Activated T-cell treated with anti-CD3 and anti-CD28 coated beads, Interleukin-2, amount 50 U/mL, for 48 hours (primary cell): ENCODE measurements around the gene NFIC.
"Not testable (repeated sequence)": the region's sequence is repeated elsewhere in the genome, so short reads cannot be mapped to it uniquely, and the experiment has no call there.

Experiments
- DNase-seq, 2 experiments: peaks; one replicate each; pipeline ENCODE4 v3.0.0-alpha.2; 2020

The NFIC gene

GRCh38 chr19:3338541-3339181, 27.7 kb upstream of the NFIC start:
- peak; percentile 44 to 49 for DNase-seq

DNA sequence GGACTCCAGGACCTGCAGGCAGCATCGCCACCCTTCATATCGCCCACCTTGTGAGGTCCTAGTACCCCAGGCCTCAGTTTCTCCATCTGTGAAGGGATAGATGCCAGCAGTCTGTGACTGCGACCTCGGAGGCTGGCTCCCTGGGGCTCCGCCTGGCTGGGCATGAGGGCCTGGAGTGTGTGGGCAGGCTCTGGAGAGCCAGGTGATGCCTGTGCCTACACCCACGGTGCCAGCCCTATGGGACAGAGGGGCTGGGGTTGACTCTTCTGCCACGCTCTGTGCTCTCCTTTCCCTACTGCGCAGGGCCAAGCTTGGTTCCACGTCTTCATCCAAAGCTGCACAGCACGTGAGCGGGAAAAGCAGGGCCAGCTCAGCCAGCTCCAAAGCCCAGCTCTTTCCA, 26.0 kb upstream of the NFIC start:
- DNase-seq = no peak

DNA sequence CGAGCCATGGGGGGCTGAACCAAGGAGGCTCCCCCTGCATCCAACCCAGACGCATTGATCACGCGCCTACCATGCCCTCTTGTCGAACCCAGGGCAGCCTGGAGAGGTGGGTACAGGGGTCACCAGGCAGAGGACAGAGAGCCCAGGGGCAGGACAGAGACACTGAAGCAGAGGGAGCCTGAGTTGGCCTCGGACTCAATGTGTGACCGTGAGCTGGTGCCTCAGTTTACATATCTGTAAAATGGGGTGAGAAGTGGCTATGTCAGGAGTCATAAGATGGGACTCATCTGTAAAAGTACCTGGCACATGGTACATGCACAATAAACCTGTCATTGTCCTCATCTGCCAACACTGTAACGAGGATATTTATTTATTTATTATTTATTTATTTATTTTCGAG, 24.1 kb upstream of the NFIC start:
- DNase-seq = no peak

DNA sequence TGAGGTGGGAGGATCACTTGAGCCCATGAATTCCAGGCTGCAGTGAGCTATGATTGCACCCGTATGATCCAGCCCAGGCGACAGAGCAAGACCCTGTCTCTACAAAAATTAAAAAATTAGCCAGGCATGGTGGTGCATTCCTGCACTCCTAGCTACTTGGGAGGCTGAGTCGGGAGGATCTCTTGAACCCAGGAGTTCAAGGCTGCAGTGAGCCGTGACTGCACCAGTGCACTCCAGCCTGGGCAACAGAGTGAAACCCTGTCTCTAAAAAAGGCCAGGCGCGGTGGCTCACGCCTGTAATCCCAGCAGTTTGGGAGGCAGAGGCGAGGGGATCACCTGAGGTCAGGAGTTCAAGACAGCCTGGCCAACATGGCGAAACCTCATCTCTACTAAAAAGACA, 23.4 kb upstream of the NFIC start:
- DNase-seq = not testable (repeated sequence)

- DNase-seq = peak; percentile 59 to 69
Measured at GRCh38 chr19:3343619-3344502, 22.5 kb upstream of the NFIC start.

GRCh38 chr19:3344608-3345598, 21.5 kb upstream of the NFIC start:
- DNase-seq = no peak

DNA sequence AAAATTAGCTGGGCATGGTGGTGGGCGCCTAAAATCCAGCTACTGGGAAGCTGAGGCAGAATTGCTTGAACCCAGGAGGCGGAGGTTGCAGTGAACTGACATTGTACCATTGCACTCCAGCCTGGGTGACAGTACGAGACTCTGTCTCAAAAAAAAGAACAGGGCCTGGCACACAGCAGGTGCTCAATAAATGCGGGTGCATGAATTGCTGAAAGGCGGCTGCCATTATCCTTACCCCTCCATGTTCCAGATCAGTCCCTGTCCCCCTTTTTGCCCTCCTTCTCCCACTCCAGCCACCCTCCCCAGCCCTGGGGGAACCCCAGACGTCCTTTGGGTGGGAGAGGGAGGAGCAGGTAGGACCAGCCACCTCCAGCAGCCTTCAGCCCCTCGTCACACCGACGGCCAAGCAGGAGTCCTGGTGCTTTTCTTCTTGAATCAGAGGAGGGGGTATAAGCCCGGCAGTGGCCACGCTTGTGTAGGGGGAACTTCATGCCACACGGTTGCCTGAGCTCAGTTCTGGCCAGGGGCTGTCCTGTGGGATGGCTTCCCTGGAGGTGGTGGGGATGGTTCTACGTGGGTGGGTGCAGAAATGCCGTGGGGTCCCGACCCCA, 20.4 kb upstream of the NFIC start:
- DNase-seq = no peak

DNA sequence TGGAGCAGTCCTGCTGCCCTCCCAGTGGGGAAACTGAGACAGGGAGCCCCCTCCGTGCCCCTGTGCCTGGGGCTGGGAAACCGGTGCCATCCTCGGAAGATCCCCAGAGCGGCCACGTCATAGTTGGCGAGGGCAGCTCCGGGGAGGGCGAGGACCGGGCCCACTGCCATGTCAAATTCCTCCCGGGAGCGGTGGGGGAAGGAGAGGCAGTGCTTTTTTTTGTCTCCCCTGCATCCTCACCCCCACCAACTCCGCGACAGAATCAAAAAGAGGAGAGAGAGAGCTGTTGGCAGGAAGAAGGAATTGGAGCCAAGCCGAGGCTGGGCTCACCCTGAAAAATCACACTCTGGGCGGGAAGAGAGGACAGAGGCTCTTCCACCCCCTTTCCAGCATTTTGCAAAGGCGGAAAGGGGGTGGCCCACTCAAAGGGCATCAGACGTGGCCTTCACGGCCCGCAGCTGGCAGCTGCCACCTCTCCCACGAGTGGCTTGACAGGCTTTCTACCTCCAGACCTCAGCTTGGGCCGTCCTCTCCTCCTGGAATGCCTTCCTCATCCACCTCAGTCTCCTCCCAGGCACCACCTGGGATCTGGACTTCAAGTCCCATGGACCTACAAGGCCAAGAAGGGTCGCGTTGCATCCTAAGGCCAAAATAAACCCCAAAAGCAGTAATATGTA, 19.6 kb upstream of the NFIC start:
- no peak for DNase-seq

DNA sequence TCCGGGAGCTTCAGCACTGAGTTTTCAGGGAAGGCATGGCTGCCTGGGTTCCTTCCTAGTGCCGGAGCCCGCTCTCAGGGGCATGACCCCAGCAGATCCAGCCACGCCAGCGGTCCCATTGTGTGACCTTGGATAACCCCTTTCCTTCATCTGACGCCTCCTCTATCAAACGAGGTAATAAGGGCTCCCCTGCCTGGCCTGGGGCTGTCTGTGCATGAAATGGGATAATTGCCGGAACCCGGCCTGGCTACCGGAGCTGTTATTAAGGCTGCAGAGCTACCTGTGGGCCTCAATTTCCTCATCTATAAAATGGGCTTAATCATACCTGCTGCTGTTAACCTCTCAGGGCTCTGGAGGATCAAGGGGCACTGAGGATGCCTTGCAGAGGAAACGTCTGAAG, 18.3 kb upstream of the NFIC start:
- no peak for DNase-seq

GRCh38 chr19:3348469-3348868, 17.9 kb upstream of the NFIC start:
- not testable (repeated sequence) for DNase-seq

DNA sequence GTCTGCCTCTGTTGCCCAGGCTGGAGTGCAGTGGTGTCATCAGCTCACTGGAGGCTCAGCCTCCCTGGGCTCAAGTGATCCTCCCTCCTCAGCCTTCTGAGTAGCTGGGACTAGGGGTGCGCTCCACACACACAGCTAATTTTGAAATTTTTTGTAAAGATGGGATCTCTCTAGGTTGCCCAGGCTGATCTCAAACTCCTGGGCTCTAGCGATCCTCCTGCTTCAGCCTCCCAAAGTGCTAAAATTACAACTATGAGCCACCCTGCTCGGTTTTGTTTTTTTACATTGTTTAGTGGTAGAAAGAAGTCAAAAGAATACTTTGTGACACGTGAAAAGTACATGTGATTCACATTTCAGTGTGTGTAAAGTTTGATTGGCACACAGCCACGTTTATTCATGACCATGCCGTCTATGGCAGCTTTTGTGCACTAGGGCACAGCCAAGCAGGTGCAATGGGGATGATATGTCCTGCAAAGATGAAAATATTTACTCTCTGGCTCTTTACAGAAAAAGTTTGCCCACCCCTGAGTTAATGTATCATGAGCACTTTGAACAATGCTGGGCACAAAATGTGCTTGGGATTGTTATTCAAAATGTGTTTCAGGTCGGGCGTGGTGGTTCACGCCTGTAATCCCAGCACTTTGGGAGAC, 16.2 kb upstream of the NFIC start:
- DNase-seq = no peak

GRCh38 chr19:3351702-3352447, 14.5 kb upstream of the NFIC start:
- no peak for DNase-seq

- no peak for DNase-seq
Measured at GRCh38 chr19:3353493-3353892, 12.9 kb upstream of the NFIC start.

DNA sequence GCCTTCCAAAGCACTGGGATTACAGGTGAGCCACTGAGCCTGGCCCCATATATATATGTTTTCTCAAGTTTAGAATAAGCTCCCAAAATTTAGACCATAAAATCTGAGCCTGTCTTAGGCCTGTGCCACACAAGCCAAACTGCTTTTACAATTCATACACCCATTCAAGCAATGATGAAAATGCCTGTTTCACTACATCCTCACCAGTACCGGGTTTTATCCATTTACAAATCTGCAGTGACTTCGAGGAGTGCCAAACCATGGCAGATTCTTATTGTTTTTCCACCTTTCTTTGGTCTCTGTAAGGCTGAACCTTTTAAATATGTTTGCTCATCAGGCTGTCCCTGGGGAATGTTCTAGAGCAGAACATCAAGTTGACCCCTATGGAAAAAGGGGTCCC, 9.6 kb upstream of the NFIC start:
- no peak for DNase-seq

DNA sequence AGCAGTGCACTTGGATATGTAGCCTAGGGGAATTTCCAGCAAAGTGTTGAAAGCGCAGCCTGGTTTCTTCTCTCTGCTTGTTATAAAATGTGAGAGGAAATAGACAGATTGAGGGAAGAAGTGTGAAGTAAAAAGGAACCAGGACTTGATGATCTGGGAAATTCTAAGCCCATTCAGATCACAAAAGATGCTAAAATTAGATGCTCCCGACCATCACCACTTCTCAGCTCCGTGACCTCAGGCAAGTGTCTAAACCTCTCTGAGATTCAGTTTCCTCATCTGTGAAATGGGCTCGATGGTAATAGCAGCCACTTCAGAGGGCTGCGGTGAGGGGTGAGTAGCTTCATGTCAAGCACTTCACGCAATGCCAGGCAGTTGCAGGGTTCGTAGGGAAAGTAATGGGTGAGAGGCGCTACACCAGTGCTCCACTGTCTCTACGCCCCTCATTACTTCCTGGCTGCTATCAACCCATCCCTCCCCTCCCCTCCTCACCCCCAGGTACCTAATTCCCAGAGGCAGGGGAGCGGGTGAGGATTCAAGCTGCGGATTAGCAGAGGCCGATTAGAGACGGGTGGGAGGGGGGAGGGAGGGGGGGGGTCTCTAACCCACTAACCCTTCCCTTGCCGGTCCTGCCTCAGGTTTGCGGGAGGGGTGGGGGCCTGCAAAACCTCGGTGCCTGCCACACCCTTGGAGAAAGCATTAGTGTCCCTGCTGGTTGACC, 9.0 kb upstream of the NFIC start:
- DNase-seq = peak; percentile 26 to 32

- peak; percentile 24 to 34 for DNase-seq
Measured at GRCh38 chr19:3357992-3358688, 8.2 kb upstream of the NFIC start.

DNA sequence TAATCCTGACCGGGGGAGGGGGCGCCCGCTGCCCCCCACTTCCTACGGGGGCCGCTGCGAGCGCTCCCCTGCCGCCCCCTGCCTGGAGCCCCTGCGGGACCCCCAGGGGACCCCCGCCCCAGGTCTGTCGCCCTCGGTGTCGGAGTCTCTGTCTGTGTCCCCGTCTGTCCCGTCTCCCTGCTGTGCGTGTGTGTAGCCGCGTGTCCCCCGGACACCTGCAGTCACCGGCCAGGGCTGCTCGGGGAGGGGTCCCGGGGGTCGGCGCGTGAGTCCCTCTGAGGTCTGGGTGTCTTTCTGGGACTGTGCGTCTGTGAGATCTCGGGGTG, 7.7 kb upstream of the NFIC start:
- DNase-seq = no peak

GRCh38 chr19:3359015-3359918, 7.1 kb upstream of the NFIC start:
- peak; percentile 63 to 68 for DNase-seq
